ENCODE data around the gene RMDN3.
A peak's percentile ranks its signal among the peaks of the same experiment; 100 is the strongest.

RMDN3 gene

GRCh38 chr15:40772014-40772413, 17.0 kb upstream of the RMDN3 start:
- DNase-seq: no peak

- no peak for DNase-seq
Observed at GRCh38 chr15:40771242-40771641, 16.2 kb upstream of the RMDN3 start.

GRCh38 chr15:40770147-40770721, 15.2 kb upstream of the RMDN3 start:
- no peak for DNase-seq

DNA sequence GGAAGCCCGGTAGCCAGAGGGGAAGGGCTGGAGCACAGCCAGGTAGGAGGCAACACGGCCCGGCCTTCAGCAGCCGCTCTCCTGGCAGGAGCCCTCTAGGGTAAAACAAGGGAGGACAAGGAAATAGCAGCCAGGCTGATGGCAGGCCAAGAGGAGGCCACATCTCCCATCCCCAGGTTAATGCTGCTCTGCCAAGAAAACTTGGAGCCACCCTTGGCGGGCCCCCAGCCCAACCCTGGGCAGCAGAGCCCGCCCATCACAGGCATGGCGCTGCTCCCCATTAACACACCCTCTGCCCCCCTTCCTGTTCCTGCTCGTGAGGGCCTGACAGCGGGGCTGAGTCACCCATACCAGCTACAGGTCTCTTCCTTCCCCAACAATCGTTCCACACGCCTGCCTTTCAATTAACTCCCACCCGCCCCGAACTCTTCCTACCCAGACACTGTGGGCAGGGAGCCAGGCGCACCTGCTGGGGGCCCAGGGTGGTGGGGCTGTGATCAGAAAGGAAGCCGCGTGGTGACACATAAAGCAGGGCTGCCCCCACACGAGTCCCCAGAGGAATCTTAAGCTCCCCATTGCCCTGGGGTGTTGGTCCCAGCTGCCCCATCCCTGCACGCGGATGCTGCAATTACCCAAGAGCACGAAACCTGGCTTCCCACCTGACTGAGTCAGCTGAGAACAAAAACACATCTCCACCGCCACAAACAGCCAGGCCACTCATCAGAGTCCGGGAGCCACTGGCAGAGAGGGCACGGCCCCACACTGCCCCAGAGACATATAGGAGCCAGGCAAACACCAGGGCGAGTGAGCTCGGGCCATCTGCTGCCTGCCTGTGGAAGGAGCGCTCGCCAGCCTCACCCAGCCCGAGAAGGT, 14.5 kb upstream of the RMDN3 start, which contains the start of gene C15orf62:
C15orf62 (plus strand) TSS at position 707 of the 873 bp plus-strand sequence. CDS start 516 bp downstream, outside the sequence.
- no peak for DNase-seq

GRCh38 chr15:40768521-40769273, 13.6 kb upstream of the RMDN3 start:
- no peak for DNase-seq

DNA sequence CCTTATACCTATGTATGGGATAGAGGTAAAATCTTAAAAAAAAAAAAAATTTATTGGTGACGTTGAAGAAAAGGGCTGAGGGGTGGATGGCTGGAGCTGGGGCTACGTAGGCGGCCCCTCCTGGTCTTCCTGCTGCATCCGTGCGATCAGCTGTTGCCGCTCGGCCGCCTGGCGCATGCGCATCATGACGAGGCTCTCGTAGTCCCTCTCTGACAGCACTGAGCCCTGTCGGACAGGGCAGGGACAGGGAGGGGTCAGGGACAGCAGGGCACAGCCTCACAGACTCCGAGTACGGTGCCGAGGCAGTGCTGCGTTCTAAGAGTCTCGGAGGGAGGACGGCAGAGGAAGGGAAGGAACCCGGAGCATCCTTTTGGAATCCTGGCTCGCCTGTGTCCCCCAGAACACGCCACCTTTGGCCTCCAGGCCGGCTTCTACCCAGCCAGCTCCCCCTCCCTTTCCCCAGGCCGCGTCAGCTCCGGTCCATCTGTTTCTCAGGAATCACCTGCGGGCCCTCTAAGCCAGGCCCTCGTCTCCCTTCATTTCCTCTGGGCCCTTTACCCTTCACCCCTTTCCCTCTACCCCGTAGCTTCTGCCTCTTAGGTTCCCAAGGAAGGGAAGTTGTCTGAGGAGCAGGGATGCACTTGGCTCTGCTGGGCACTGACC, 12.9 kb upstream of the RMDN3 start:
- DNase-seq: no peak

GRCh38 chr15:40766906-40767837, 12.1 kb upstream of the RMDN3 start:
- no peak for DNase-seq

DNA sequence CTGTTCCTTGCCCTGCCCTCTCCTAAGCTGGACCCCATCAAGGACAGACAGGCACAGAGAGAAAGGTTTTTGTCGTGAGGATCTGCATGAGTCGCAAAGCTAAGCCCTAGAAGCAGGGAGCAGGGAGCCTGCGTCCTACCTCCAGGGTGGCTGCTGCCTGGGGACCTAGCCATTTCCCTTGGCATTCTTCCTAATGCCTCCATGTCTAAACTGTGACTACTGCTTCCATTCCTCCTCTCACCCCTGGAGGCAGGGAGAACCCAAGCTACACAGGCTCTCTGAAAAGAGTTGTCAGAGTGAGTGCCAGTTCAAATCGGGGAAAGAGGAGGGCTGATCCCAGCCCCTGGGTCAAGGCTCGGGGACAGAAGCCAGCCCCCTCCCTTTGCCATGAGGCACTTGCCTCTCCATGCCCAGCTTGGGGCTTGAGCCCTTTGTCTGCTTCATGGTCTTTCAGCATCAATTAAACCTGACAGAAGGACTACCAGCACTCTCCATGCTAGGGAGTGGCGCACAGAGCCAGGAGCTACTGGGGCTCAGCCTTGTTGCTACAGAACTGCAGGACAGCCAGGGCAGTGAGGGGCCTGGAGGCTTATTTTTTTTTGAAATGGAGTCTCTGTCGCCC, 11.3 kb upstream of the RMDN3 start:
- no peak for DNase-seq

- no peak for DNase-seq
Observed at GRCh38 chr15:40764629-40765103, 9.6 kb upstream of the RMDN3 start.

GRCh38 chr15:40763801-40764628, 9.0 kb upstream of the RMDN3 start, which contains the start of gene GCHFR:
Gene GCHFR, plus strand, starts transcription at chr15:40764068. Its CDS starts 113 bp downstream, at chr15:40764181.
- DNase-seq: peak; percentile 45

DNA sequence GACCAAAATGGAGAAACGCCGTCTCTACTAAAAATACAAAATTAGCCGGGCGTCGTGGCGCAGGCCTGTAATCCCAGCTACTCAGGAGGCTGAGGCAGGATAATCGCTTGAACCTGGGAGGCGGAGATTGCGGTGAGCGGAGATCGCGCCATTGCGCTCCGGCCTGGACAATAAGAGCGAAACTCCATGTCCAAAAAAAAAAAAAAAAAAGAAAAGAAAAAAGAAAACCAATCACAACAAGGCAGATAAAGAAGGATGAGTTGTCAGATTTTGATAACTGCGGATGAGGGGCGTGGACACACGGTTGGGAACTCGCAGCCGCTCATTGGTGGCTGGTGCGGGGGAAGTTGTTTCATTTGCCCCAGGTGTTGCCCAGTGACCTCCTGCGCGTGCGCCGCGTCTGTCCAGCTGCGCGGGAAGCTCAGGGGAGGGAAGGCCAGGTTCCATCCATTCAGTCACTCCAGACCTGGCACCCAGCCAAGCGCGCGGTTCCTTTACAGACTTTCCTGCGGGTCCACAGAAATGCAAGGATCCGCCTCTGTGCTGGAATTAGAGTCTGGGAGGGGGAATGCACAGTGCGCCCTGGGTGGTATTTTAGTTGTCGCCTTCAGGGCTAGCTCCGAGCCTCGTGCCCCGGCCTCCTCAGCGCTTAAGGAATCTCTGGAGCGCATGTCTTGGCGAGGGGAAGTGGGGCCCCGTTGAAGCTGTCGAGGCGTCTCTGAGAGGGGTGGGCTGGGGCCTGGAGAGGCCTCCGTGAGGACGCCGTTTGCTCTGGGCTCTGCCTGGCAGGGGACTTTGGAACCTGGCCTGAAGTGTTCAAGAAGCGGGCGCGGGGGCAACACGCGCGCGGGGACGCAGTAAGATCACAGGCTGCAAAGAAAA, 8.1 kb upstream of the RMDN3 start:
- DNase-seq: peak; percentile 60

GRCh38 chr15:40759961-40760360, 4.9 kb upstream of the RMDN3 start:
- DNase-seq: no peak

DNA sequence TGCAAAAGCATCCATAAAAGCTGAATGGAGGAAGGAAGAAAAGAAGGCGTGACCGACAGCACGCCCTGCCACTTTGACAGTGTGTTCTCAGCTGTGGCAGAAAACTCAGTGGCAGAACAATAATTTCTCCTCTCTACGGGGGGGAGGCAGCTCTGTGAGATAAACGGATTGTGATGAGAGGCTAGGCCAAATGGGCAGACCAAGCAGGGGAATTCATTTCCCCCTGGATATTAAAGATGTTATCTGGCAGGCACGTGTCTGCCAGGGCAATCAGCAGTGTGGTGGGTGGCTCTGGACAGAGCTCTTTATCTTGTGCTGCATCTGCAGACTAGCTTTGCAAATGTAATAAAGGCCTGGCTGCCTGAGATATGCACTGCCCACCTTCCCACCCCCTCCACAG, 1.9 kb upstream of the RMDN3 start:
- no peak for DNase-seq

DNA sequence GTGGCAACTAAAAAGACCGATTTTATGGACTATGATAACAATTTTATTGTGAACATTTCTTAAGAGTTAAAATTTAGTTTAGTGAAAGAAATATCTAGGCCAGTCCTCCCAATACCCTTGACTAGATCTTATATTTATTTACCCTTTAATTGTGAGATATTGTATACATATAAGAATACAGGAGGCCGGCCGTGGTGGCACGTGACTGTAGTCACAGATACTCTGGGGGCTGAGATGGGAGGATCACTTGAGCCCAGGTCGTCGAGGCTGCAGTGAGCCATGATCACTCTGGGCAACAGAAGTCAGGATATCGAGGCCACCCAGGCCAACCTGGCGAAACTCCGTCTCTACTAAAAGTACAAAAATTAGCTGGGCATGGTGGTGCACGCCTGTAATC, 756 bp upstream of the RMDN3 start:
- no peak for DNase-seq

DNA sequence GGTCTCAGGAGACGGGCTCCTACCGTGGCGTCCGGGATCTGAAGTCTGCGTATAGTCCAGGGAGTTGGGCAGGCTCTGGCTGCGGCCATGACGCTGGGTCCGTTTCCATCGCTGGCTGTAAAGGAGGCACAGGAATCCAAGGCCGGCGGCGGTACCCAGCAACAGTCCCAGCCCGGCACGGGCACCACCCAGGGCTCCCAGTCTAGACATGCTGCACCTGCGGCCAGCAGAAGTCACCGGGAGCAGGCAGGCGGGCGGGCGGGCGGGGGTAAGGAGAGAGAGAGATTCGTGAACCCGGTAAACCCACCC, 526 bp downstream of the RMDN3 start:
- no peak for DNase-seq

DNA sequence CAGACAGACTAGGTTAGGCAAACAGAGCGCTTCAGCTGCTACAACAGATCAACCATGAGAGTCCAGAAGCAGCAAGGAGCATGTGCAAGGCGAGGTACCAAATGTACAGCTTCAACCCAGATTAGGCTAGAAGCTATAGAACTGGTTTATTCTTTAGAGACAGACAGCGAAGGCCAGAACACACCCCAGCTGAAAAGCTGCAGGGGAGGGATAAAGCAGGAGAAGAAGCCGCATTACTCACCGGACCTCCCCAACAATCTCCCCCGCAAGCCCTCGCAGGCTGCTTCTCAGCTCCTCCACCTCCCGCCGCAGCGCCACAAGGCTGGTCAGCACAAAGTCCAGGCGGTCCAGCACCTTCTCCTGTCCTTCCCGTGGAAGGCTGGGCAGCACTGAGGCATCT, 3.3 kb downstream of the RMDN3 start:
- DNase-seq: no peak

- DNase-seq: no peak
Observed at GRCh38 chr15:40750885-40751284, 4.2 kb downstream of the RMDN3 start.

DNA sequence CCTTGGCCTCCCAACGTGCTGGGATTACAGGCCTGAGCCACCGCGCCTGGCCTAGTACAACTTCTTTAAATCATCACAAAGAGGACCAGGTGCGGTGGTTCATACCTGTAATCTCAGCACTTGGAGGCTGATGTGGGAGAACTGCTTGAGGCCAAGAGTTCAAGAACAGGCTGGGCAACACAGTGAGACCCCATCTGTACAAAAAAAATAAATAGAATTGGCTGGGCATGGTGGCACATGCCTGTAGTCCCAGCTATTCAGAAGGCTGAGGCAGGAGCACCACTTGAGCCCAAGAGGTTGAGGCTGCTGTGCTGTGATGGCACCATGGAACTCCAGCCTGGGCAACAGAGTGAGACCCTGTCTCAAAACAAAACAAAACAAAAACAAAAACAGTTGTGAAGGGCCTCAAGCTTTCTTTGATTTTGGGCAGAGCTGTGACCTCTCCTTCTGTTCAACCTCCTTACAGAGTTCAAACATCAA, 5.9 kb downstream of the RMDN3 start:
- no peak for DNase-seq

Measured in SHP77 treated with DMSO at 0.1 percent for 48 hours (cell line).